Neuronal stem cell (in vitro differentiated cells): Measurements from ENCODE around the gene TCF4.

Experiments used
- DNase-seq: peaks from one replicate; pipeline ENCODE4 v3.0.0-alpha.2; 2013; ENCODE audit warnings: low spot score
- H2AFZ ChIP-seq: one replicate; pipeline ENCODE4 v1.6.1; 2013; ENCODE audit warnings: mild to moderate bottlenecking, low read length, inconsistent platforms
- H2AK5ac ChIP-seq: 2 replicates; pipeline ENCODE4 v1.6.1; 2013; ENCODE audit warnings: low read depth, mild to moderate bottlenecking, inconsistent platforms, low read length, moderate library complexity, mixed read lengths
- H2BK120ac ChIP-seq: 2 replicates; pipeline ENCODE4 v1.6.1; 2013; ENCODE audit warnings: low read depth, mild to moderate bottlenecking, inconsistent platforms, low read length, moderate library complexity, mixed read lengths
- H2BK12ac ChIP-seq: one replicate; pipeline ENCODE4 v1.6.1; 2013; ENCODE audit warnings: low read length, inconsistent platforms
- H2BK15ac ChIP-seq: 2 replicates; pipeline ENCODE4 v1.6.1; 2013; ENCODE audit warnings: mild to moderate bottlenecking, low read length, inconsistent platforms, mixed read lengths
- H2BK5ac ChIP-seq: one replicate; pipeline ENCODE4 v1.6.1; 2013; ENCODE audit warnings: inconsistent platforms, mild to moderate bottlenecking, low read length, moderate library complexity
- H3K14ac ChIP-seq: one replicate; pipeline ENCODE4 v1.6.1; 2013; ENCODE audit warnings: low read length, inconsistent platforms
- H3K18ac ChIP-seq: 2 replicates; pipeline ENCODE4 v1.6.1; 2013; ENCODE audit warnings: low read length, inconsistent platforms
- H3K23ac ChIP-seq: 2 replicates; pipeline ENCODE4 v1.6.1; 2013; ENCODE audit warnings: low read depth, mild to moderate bottlenecking, mixed read lengths, low read length, inconsistent platforms; ENCODE audit not compliant: poor library complexity
- H3K27ac ChIP-seq: replicated peaks from 3 replicates; pipeline ENCODE4 v1.5.1; 2013; ENCODE audit warnings: low read length, inconsistent platforms
- H3K27me3 ChIP-seq, 3 experiments: 2 replicates each; pipeline ENCODE4 v1.6.1; 2013; ENCODE audit warnings: low read length in 3 of 3, mild to moderate bottlenecking in 2 of 3, inconsistent platforms in 1 of 3, low read depth in 1 of 3, mixed read lengths in 1 of 3, moderate library complexity in 1 of 3; ENCODE audit not compliant: control insufficient read depth in 3 of 3, insufficient read depth in 3 of 3
- H3K36me3 ChIP-seq, 2 donors: replicated peaks in 1 of 2; 2 replicates each; pipeline ENCODE4 v1.6.1; 2013; ENCODE audit warnings: low read length in 2 of 2; ENCODE audit not compliant: control insufficient read depth in 2 of 2, insufficient read depth in 2 of 2
- H3K4ac ChIP-seq: 2 replicates; pipeline ENCODE4 v1.6.1; 2013; ENCODE audit warnings: inconsistent platforms, mild to moderate bottlenecking, low read length, moderate library complexity
- H3K4me1 ChIP-seq, 2 donors: 1 replicate in 1 of 2; 2 replicates in 1 of 2; pipeline ENCODE4 v1.6.1; 2013; ENCODE audit warnings: low read length in 2 of 2, low read depth in 1 of 2; ENCODE audit not compliant: control insufficient read depth in 2 of 2, insufficient read depth in 1 of 2
- H3K4me2 ChIP-seq: one replicate; pipeline ENCODE4 v1.6.1; 2013; ENCODE audit warnings: mild to moderate bottlenecking, low read length, inconsistent platforms; ENCODE audit not compliant: insufficient read depth, poor library complexity, severe bottlenecking
- H3K4me3 ChIP-seq, 2 donors: 2 replicates each; pipeline ENCODE4 v1.5.1; 2013; ENCODE audit warnings: low read length in 2 of 2, mild to moderate bottlenecking in 2 of 2, inconsistent platforms in 1 of 2, moderate library complexity in 1 of 2
- H3K79me1 ChIP-seq: one replicate; pipeline ENCODE4 v1.6.1; 2013; ENCODE audit warnings: low read depth, mild to moderate bottlenecking, inconsistent platforms, low read length, moderate library complexity
- H3K9ac ChIP-seq: one replicate; pipeline ENCODE4 v1.6.1; 2013; ENCODE audit warnings: mild to moderate bottlenecking, low read depth, low read length, inconsistent platforms; ENCODE audit not compliant: poor library complexity
- H3K9me3 ChIP-seq, 2 donors: replicated peaks in 1 of 2; 2 replicates each; pipeline versions ENCODE3 to v1.6.1; 2013; ENCODE audit warnings: low read length in 2 of 2, mild to moderate bottlenecking in 2 of 2, inconsistent platforms in 1 of 2, low read depth in 1 of 2, mixed read lengths in 1 of 2, moderate library complexity in 1 of 2; ENCODE audit not compliant: control insufficient read depth in 2 of 2, insufficient read depth in 1 of 2
- H4K8ac ChIP-seq: one replicate; pipeline ENCODE4 v1.6.1; 2013; ENCODE audit warnings: low read depth, mild to moderate bottlenecking, inconsistent platforms, low read length, moderate library complexity
- H4K91ac ChIP-seq: one replicate; pipeline ENCODE4 v1.6.1; 2013; ENCODE audit warnings: low read length, low read depth, mild to moderate bottlenecking, inconsistent platforms; ENCODE audit not compliant: poor library complexity
- WGBS, 2 donors: extraction: QIAGEN DNeasy Blood & Tissue Kit; methylation state at CpG; one replicate each; pipeline ENCODE4 v1.1.7; 2013; ENCODE audit warnings: missing lambda C conversion rate in 2 of 2, mixed read lengths in 1 of 2; ENCODE audit not compliant: insufficient read length in 2 of 2, insufficient replicate concordance in 1 of 2; ENCODE audit errors: extremely low coverage in 2 of 2; 5-methylcytosine and 5-hydroxymethylcytosine counted together

Gene TCF4

GRCh38 chr18:55353806-55354205 lies 234.2 kb downstream of the TCF4 start:
- H3K23ac ChIP-seq: no peak overlapping the region
- peaks cover 3% of the 10 kb centered on the region for H3K79me1 ChIP-seq
- H3K4me2 ChIP-seq: no peak overlapping the region
- H2BK5ac ChIP-seq: no peak overlapping the region
- no peak overlapping the region for H2AK5ac ChIP-seq
- peaks cover 0 to 13% of the 10 kb centered on the region in 2 donors for H3K36me3 ChIP-seq
- H3K14ac ChIP-seq: no peak overlapping the region
- no CpG with 5 or more reads among the region's 3 CpGs for WGBS, 2 donors
- no peak overlapping the region for H2BK15ac ChIP-seq
- H2AFZ ChIP-seq: no peak overlapping the region
- H3K9me3 ChIP-seq: no peaks in the 10 kb centered on the region
- H3K9ac ChIP-seq: no peak overlapping the region
- H3K27ac ChIP-seq: no peak overlapping the region
- no peak for DNase-seq
- no peak overlapping the region for H3K18ac ChIP-seq
- no peak overlapping the region for H4K91ac ChIP-seq
- H2BK120ac ChIP-seq: no peak overlapping the region
- no peak overlapping the region for H3K4ac ChIP-seq
- H2BK12ac ChIP-seq: no peak overlapping the region
- H3K27me3 ChIP-seq: no peaks in the 10 kb centered on the region
- no peak overlapping the region for H4K8ac ChIP-seq
- H3K4me3 ChIP-seq: no peak overlapping the region
- H3K4me1 ChIP-seq: peaks cover 3 to 14% of the 10 kb centered on the region in 2 donors

GRCh38 chr18:55353391-55353790 lies 234.6 kb downstream of the TCF4 start:
- no peak overlapping the region for H3K4ac ChIP-seq
- no peak overlapping the region for H4K91ac ChIP-seq
- H3K23ac ChIP-seq: no peak overlapping the region
- no peak overlapping the region for H2BK15ac ChIP-seq
- H3K14ac ChIP-seq: no peak overlapping the region
- no peak overlapping the region for H3K27ac ChIP-seq
- H3K18ac ChIP-seq: no peak overlapping the region
- H3K4me3 ChIP-seq: no peak overlapping the region
- H2BK5ac ChIP-seq: no peak overlapping the region
- H3K36me3 ChIP-seq: peaks cover 0 to 17% of the 10 kb centered on the region in 2 donors
- H2BK12ac ChIP-seq: no peak overlapping the region
- peaks cover 2% of the 10 kb centered on the region for H3K79me1 ChIP-seq
- 100% methylated on average over 1 of the region's 3 CpGs; no CpG with 5 or more reads in 1 of the 2 donors for WGBS, 2 donors
- no peak overlapping the region for H2AK5ac ChIP-seq
- no peak overlapping the region for H3K4me2 ChIP-seq
- H2BK120ac ChIP-seq: no peak overlapping the region
- no peaks in the 10 kb centered on the region for H3K27me3 ChIP-seq
- no peak overlapping the region for H3K9ac ChIP-seq
- no peak overlapping the region for H4K8ac ChIP-seq
- H3K4me1 ChIP-seq: peaks cover 3 to 14% of the 10 kb centered on the region in 2 donors
- H2AFZ ChIP-seq: no peak overlapping the region
- DNase-seq: no peak
- H3K9me3 ChIP-seq: no peaks in the 10 kb centered on the region

- Histone ChIP-seq H3K4me2 (peak overlapping the region; percentile 23), H4K91ac (no peak overlapping the region), H4K8ac (no peak overlapping the region), H2AFZ (no peak overlapping the region), H2BK15ac (no peak overlapping the region), H3K4ac (no peak overlapping the region), H3K27ac (no peak overlapping the region), H2AK5ac (no peak overlapping the region), H3K9me3 (no peaks in the 10 kb centered on the region), H2BK120ac (no peak overlapping the region), H3K23ac (no peak overlapping the region), H3K4me1 (peaks cover 3 to 17% of the 10 kb centered on the region in 2 donors), H3K9ac (no peak overlapping the region), H2BK5ac (no peak overlapping the region), H3K36me3 (peaks cover 2 to 23% of the 10 kb centered on the region in 2 donors), H3K4me3 (no peak overlapping the region), H3K18ac (no peak overlapping the region), H3K14ac (no peak overlapping the region), H3K79me1 (peaks cover 2% of the 10 kb centered on the region), H2BK12ac (no peak overlapping the region), H3K27me3 (no peaks in the 10 kb centered on the region)
- WGBS, 2 donors: no CpG with 5 or more reads among the region's 3 CpGs
- DNase-seq: peak; percentile 44
Measured at GRCh38 chr18:55351980-55352714, 235.8 kb downstream of the TCF4 start.

- DNase-seq: no peak
- WGBS, 2 donors: no CpG with 5 or more reads among the region's 6 CpGs
- peak overlapping the region; percentile 66 for H3K27ac ChIP-seq
Measured at GRCh38 chr18:55351241-55351691, 236.7 kb downstream of the TCF4 start.

More at GRCh38 chr18:55351241-55351691, 236.7 kb downstream of the TCF4 start:
- Histone ChIP-seq H3K27me3 (no peaks in the 10 kb centered on the region), H3K9ac (no peak overlapping the region), H3K23ac (no peak overlapping the region), H2BK5ac (no peak overlapping the region), H2AFZ (no peak overlapping the region), H3K36me3 (peaks cover 2 to 27% of the 10 kb centered on the region in 2 donors), H3K9me3 (no peaks in the 10 kb centered on the region), H3K18ac (no peak overlapping the region), H2BK12ac (no peak overlapping the region), H4K8ac (no peak overlapping the region), H2AK5ac (no peak overlapping the region), H2BK15ac (no peak overlapping the region), H3K4ac (no peak overlapping the region), H2BK120ac (no peak overlapping the region), H3K4me3 (no peak overlapping the region), H3K4me2 (no peak overlapping the region), H3K14ac (no peak overlapping the region), H4K91ac (no peak overlapping the region), H3K79me1 (peaks cover 2% of the 10 kb centered on the region), H3K4me1 (peaks cover 3 to 17% of the 10 kb centered on the region in 2 donors)
